DOHH2 (cell line): Measurements from ENCODE around the gene MAP2K6.

Experiments used
- H3F3A ChIP-seq: fragments of 200-600 bp; sonication (generic), shearing (Covaris generic); 2 replicates; pipeline ENCODE4 v1.6.0; 2016; ENCODE audit warnings: antibody characterized with exemption, mild to moderate bottlenecking; ENCODE audit not compliant: control insufficient read depth, insufficient read depth
- H3K27ac ChIP-seq: fragments of 200-600 bp; sonication (generic); 2 replicates; pipeline ENCODE4 v1.5.1; 2014; ENCODE audit warnings: low read depth, mild to moderate bottlenecking, low read length, moderate library complexity
- H3K27me3 ChIP-seq: fragments of 200-600 bp; sonication (generic); 2 replicates; pipeline ENCODE4 v1.6.1; 2014; ENCODE audit warnings: mild to moderate bottlenecking, low read length, mixed read lengths; ENCODE audit not compliant: control insufficient read depth
- H3K36me3 ChIP-seq: fragments of 200-600 bp; sonication (generic); 2 replicates; pipeline ENCODE4 v1.6.1; 2014; ENCODE audit warnings: mild to moderate bottlenecking, low read length, moderate library complexity, mixed read lengths; ENCODE audit not compliant: control insufficient read depth
- H3K4me1 ChIP-seq: fragments of 200-600 bp; sonication (generic); 2 replicates; pipeline ENCODE4 v1.6.1; 2014; ENCODE audit warnings: mild to moderate bottlenecking, low read length, mixed read lengths; ENCODE audit not compliant: control insufficient read depth
- H3K4me2 ChIP-seq: fragments of 200-600 bp; sonication (generic); 2 replicates; pipeline ENCODE4 v1.6.0; 2014; ENCODE audit warnings: mild to moderate bottlenecking, low read length, moderate library complexity
- H3K4me3 ChIP-seq: fragments of 200-600 bp; sonication (generic); 2 replicates; pipeline ENCODE4 v1.5.1; 2014; ENCODE audit warnings: mild to moderate bottlenecking, low read length, mixed read lengths
- H3K79me2 ChIP-seq: fragments of 200-600 bp; sonication (generic); 2 replicates; pipeline ENCODE4 v1.6.1; 2014; ENCODE audit warnings: mild to moderate bottlenecking, low read length, mixed read lengths; ENCODE audit not compliant: control insufficient read depth
- H3K9me2 ChIP-seq: fragments of 200-600 bp; sonication (generic); replicated peaks from 2 replicates; pipeline ENCODE4 v1.6.1; 2014; ENCODE audit warnings: mild to moderate bottlenecking, low read length, mixed read lengths; ENCODE audit not compliant: control insufficient read depth
- H3K9me3 ChIP-seq: fragments of 200-600 bp; sonication (generic); 2 replicates; pipeline ENCODE4 v1.6.1; 2014; ENCODE audit warnings: antibody characterized with exemption, low read length, mixed read lengths; ENCODE audit not compliant: control insufficient read depth, insufficient read depth
- H4K20me1 ChIP-seq: fragments of 200-600 bp; sonication (generic); 2 replicates; pipeline ENCODE4 v1.6.0; 2014; ENCODE audit warnings: low read depth, mild to moderate bottlenecking, antibody characterized with exemption, low read length, moderate library complexity; ENCODE audit not compliant: control insufficient read depth, insufficient read depth
- EZH2phosphoT487 ChIP-seq: fragments of 200-600 bp; sonication (generic); IDR thresholded peaks from 2 replicates; pipeline ENCODE4 v1.6.1; 2017; ENCODE audit warnings: borderline replicate concordance, mild to moderate bottlenecking, antibody characterized with exemption, low read length, moderate library complexity, mixed read lengths
- TF ChIP-seq, protein P1 (sequence below): fragments of 200-600 bp; sonication (generic); IDR thresholded peaks from one replicate; pipeline ENCODE4 v1.5.1; 2014; ENCODE audit warnings: antibody characterized with exemption, mild to moderate bottlenecking, low read depth, low read length; ENCODE audit not compliant: poor library complexity, severe bottlenecking

Gene MAP2K6

GRCh38 chr17:69461951-69462369 lies 47.5 kb downstream of the MAP2K6 start:
- H3K4me1 ChIP-seq = no peaks in the 10 kb centered on the region
- no peaks in the 10 kb centered on the region for H3K9me3 ChIP-seq
- H3K79me2 ChIP-seq = no peaks in the 10 kb centered on the region
- H3K27ac ChIP-seq = no peak overlapping the region
- H3F3A ChIP-seq = no peaks in the 10 kb centered on the region
- no peaks in the 10 kb centered on the region for H3K27me3 ChIP-seq
- no peak overlapping the region for H3K4me3 ChIP-seq
- TF ChIP-seq, protein P1, sequence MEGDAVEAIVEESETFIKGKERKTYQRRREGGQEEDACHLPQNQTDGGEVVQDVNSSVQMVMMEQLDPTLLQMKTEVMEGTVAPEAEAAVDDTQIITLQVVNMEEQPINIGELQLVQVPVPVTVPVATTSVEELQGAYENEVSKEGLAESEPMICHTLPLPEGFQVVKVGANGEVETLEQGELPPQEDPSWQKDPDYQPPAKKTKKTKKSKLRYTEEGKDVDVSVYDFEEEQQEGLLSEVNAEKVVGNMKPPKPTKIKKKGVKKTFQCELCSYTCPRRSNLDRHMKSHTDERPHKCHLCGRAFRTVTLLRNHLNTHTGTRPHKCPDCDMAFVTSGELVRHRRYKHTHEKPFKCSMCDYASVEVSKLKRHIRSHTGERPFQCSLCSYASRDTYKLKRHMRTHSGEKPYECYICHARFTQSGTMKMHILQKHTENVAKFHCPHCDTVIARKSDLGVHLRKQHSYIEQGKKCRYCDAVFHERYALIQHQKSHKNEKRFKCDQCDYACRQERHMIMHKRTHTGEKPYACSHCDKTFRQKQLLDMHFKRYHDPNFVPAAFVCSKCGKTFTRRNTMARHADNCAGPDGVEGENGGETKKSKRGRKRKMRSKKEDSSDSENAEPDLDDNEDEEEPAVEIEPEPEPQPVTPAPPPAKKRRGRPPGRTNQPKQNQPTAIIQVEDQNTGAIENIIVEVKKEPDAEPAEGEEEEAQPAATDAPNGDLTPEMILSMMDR = no peak
- no peak for TF ChIP-seq EZH2phosphoT487
- no peaks in the 10 kb centered on the region for H4K20me1 ChIP-seq
- H3K4me2 ChIP-seq = no peak overlapping the region
- H3K36me3 ChIP-seq = no peaks in the 10 kb centered on the region
- H3K9me2 ChIP-seq = no peaks in the 10 kb centered on the region

DNA sequence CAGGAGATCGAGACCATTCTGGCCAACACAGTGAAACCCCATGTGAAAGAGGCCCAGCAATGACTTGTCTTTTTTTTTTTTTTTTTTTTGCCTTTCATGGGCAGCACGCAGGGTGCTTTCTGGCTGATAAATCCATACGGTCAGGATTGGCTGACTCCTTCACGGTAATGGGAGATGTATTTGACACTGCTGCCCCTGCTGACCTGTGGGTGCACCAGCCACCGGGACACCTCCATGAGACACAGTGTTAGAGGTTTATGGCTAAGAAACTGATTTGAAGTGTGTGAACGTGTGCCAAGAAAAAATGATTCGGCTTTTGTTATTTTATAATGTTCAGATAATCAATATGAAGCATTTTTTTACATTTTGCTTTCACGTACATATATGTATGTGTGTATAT lies 48.4 kb downstream of the MAP2K6 start:
- Histone ChIP-seq H3K27me3 (no peaks in the 10 kb centered on the region), H3K79me2 (no peaks in the 10 kb centered on the region), H3K9me2 (no peaks in the 10 kb centered on the region), H3F3A (no peaks in the 10 kb centered on the region), H3K9me3 (no peaks in the 10 kb centered on the region), H3K36me3 (no peaks in the 10 kb centered on the region), H4K20me1 (no peaks in the 10 kb centered on the region), H3K4me1 (no peaks in the 10 kb centered on the region), H3K4me2 (no peak overlapping the region), H3K27ac (no peak overlapping the region), H3K4me3 (no peak overlapping the region)
- no peak for TF ChIP-seq EZH2phosphoT487
- TF ChIP-seq, protein P1 = no peak

DNA sequence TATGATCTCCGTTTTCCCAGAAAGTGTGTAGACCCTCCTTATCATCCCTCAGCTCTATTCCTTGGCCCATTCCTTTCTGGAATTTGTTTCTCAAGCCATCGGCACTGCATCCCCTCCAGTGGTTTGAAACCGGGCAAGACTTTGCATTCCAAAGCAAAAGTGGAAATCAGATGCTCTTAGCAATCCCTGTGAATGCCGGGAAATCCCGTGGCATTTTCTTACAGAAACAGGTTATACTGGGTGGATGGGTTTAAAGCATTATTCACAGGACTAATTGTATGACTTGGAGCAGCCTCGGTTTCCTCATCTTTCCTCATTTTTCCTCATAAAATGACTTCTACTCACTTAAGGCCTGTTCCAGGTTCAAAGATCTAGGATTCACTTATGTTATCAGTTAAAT lies 52.0 kb downstream of the MAP2K6 start:
- no peak overlapping the region for H3K27ac ChIP-seq
- no peak overlapping the region for H3K4me2 ChIP-seq
- H3K9me3 ChIP-seq = no peaks in the 10 kb centered on the region
- no peaks in the 10 kb centered on the region for H3K4me1 ChIP-seq
- H4K20me1 ChIP-seq = no peaks in the 10 kb centered on the region
- no peaks in the 10 kb centered on the region for H3F3A ChIP-seq
- no peaks in the 10 kb centered on the region for H3K79me2 ChIP-seq
- no peaks in the 10 kb centered on the region for H3K9me2 ChIP-seq
- no peak for TF ChIP-seq EZH2phosphoT487
- TF ChIP-seq, protein P1 = no peak
- H3K36me3 ChIP-seq = no peaks in the 10 kb centered on the region
- no peaks in the 10 kb centered on the region for H3K27me3 ChIP-seq
- no peak overlapping the region for H3K4me3 ChIP-seq
